ENCODE results near the gene IL34.

IL34 gene

GRCh38 chr16:70674221-70675014 is 28.1 kb downstream of the IL34 start:
- DNase-seq, result no peak
- Mint-ChIP-seq H3K27ac (no peak overlapping the region), H3K9me3 (no peaks in the 10 kb centered on the region), H3K4me1 (peaks cover 7% of the 10 kb centered on the region), H3K27me3 (peaks cover 4% of the 10 kb centered on the region), H3K4me3 (no peak overlapping the region), H3K36me3 (peaks cover 19% of the 10 kb centered on the region)
- CTCF ChIA-PET, result interaction anchor here (0.6 kb wide), 1 partner anchor 97 kb away, joined by 3 read pairs; no protein-coding TSS in a partner anchor

GRCh38 chr16:70675851-70676513 is 29.6 kb downstream of the IL34 start:
- no peak for DNase-seq
- H3K4me3 Mint-ChIP-seq, result no peak overlapping the region
- CTCF ChIA-PET, result interaction anchor here (1.6 to 1.8 kb wide), 2 partner anchors 62 to 95 kb away, joined by 6 to 18 read pairs; no protein-coding TSS in a partner anchor
- H3K27me3 Mint-ChIP-seq, result peaks cover 5% of the 10 kb centered on the region
- no peak overlapping the region for H3K27ac Mint-ChIP-seq
- peaks cover 14% of the 10 kb centered on the region for H3K4me1 Mint-ChIP-seq
- H3K36me3 Mint-ChIP-seq, result peaks cover 17% of the 10 kb centered on the region
- no peaks in the 10 kb centered on the region for H3K9me3 Mint-ChIP-seq

- DNase-seq, result no peak
- peaks cover 14% of the 10 kb centered on the region for H3K36me3 Mint-ChIP-seq
- H3K4me1 Mint-ChIP-seq, result peaks cover 16% of the 10 kb centered on the region
- no peak overlapping the region for H3K4me3 Mint-ChIP-seq
- CTCF ChIA-PET, result interaction anchor here (1.6 to 6.8 kb wide), 3 partner anchors 61 to 94 kb away, joined by 6 to 87 read pairs (median 18); no protein-coding TSS in a partner anchor
- H3K27ac Mint-ChIP-seq, result no peak overlapping the region
- peaks cover 6% of the 10 kb centered on the region for H3K27me3 Mint-ChIP-seq
- H3K9me3 Mint-ChIP-seq, result no peaks in the 10 kb centered on the region
Observed at GRCh38 chr16:70676675-70677498, 30.5 kb downstream of the IL34 start.

GRCh38 chr16:70677499-70678120 is 31.3 kb downstream of the IL34 start:
- H3K4me3 Mint-ChIP-seq, result no peak overlapping the region
- H3K27me3 Mint-ChIP-seq, result peaks cover 7% of the 10 kb centered on the region
- DNase-seq, result no peak

GRCh38 chr16:70678121-70678897 is 31.9 kb downstream of the IL34 start:
- H3K36me3 Mint-ChIP-seq, result peaks cover 7% of the 10 kb centered on the region
- DNase-seq, result no peak
- CTCF ChIA-PET, result interaction anchor here (0.8 to 6.8 kb wide), 5 partner anchors 9 to 93 kb away, joined by 3 to 87 read pairs (median 7); no protein-coding TSS in a partner anchor

More at GRCh38 chr16:70677499-70678120, 31.3 kb downstream of the IL34 start:
- no peak overlapping the region for H3K27ac Mint-ChIP-seq
- peaks cover 12% of the 10 kb centered on the region for H3K36me3 Mint-ChIP-seq
- H3K9me3 Mint-ChIP-seq, result no peaks in the 10 kb centered on the region
- CTCF ChIA-PET, result interaction anchor here (6.8 kb wide), 1 partner anchor 93 kb away, joined by 87 read pairs; no protein-coding TSS in a partner anchor
- H3K4me1 Mint-ChIP-seq, result peaks cover 18% of the 10 kb centered on the region

GRCh38 chr16:70678898-70679670 is 32.7 kb downstream of the IL34 start:
- Mint-ChIP-seq H3K4me3 (no peak overlapping the region), H3K4me1 (peaks cover 21% of the 10 kb centered on the region), H3K9me3 (no peaks in the 10 kb centered on the region), H3K36me3 (peaks cover 7% of the 10 kb centered on the region), H3K27me3 (peaks cover 20% of the 10 kb centered on the region), H3K27ac (no peak overlapping the region)
- no peak for DNase-seq
- CTCF ChIA-PET, result interaction anchor here (0.8 to 6.8 kb wide), 7 partner anchors 10 to 632 kb away, joined by 3 to 87 read pairs (median 3); no protein-coding TSS in a partner anchor

More at GRCh38 chr16:70678121-70678897, 31.9 kb downstream of the IL34 start:
- Mint-ChIP-seq H3K4me1 (peaks cover 21% of the 10 kb centered on the region), H3K27ac (no peak overlapping the region), H3K27me3 (peaks cover 13% of the 10 kb centered on the region), H3K9me3 (no peaks in the 10 kb centered on the region), H3K4me3 (no peak overlapping the region)

GRCh38 chr16:70679671-70680494 is 33.5 kb downstream of the IL34 start:
- H3K27ac Mint-ChIP-seq, result no peak overlapping the region

GRCh38 chr16:70680495-70681381 is 34.4 kb downstream of the IL34 start:
- H3K4me3 Mint-ChIP-seq, result no peak overlapping the region
- H3K36me3 Mint-ChIP-seq, result peaks cover 7% of the 10 kb centered on the region
- CTCF ChIA-PET, result interaction anchor here (1.2 to 6.8 kb wide), 3 partner anchors 42 to 90 kb away, joined by 3 to 87 read pairs (median 7); no protein-coding TSS in a partner anchor
- no peak for DNase-seq
- peaks cover 21% of the 10 kb centered on the region for H3K4me1 Mint-ChIP-seq
- no peaks in the 10 kb centered on the region for H3K9me3 Mint-ChIP-seq
- H3K27ac Mint-ChIP-seq, result no peak overlapping the region
- H3K27me3 Mint-ChIP-seq, result peaks cover 31% of the 10 kb centered on the region

More at GRCh38 chr16:70679671-70680494, 33.5 kb downstream of the IL34 start:
- CTCF ChIA-PET, result interaction anchor here (0.9 to 6.8 kb wide), 6 partner anchors 43 to 631 kb away, joined by 3 to 87 read pairs (median 5); no protein-coding TSS in a partner anchor
- Mint-ChIP-seq H3K36me3 (peaks cover 7% of the 10 kb centered on the region), H3K27me3 (peaks cover 25% of the 10 kb centered on the region), H3K4me1 (peaks cover 21% of the 10 kb centered on the region), H3K9me3 (no peaks in the 10 kb centered on the region), H3K4me3 (no peak overlapping the region)
- DNase-seq, result no peak

- Mint-ChIP-seq H3K27me3 (peaks cover 37% of the 10 kb centered on the region), H3K9me3 (no peaks in the 10 kb centered on the region), H3K36me3 (peaks cover 7% of the 10 kb centered on the region), H3K4me3 (no peak overlapping the region), H3K27ac (no peak overlapping the region), H3K4me1 (peaks cover 23% of the 10 kb centered on the region)
- DNase-seq, result no peak
- CTCF ChIA-PET, result interaction anchor here (6.8 kb wide), 1 partner anchor 89 kb away, joined by 87 read pairs; no protein-coding TSS in a partner anchor
Observed at GRCh38 chr16:70681382-70682238, 35.3 kb downstream of the IL34 start.
